ENCODE measurements around the gene CXCL5. TPM values are rescaled to one million over a fixed set of nuclear protein-coding genes. Genes with fewer than 3 reads are reported as not detected.

Gene CXCL5
- total and polyA plus RNA-seq, 4 donors: 1.6 to 52.8 (median 40.2) TPM

DNA sequence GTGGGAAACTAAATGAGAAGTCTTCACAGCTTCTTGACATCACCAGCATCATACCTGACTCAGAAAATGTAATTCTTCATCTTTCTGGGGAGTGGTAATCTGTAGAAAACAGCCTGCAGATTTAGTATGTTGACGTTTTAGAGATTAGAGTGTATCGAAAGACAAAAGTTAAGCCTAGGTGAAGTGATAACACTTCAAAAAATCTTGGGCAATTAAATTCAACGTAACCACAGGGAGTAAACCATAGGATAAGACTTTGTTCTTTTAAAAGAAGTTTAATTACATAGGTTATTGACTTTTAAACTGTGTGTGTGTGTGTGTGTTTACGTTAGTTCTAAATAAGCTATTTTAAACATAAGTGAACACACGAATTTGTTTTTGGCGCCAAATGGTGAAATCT lies 1.8 kb upstream of the CXCL5 start:
- TF ChIP-seq, protein P1, sequence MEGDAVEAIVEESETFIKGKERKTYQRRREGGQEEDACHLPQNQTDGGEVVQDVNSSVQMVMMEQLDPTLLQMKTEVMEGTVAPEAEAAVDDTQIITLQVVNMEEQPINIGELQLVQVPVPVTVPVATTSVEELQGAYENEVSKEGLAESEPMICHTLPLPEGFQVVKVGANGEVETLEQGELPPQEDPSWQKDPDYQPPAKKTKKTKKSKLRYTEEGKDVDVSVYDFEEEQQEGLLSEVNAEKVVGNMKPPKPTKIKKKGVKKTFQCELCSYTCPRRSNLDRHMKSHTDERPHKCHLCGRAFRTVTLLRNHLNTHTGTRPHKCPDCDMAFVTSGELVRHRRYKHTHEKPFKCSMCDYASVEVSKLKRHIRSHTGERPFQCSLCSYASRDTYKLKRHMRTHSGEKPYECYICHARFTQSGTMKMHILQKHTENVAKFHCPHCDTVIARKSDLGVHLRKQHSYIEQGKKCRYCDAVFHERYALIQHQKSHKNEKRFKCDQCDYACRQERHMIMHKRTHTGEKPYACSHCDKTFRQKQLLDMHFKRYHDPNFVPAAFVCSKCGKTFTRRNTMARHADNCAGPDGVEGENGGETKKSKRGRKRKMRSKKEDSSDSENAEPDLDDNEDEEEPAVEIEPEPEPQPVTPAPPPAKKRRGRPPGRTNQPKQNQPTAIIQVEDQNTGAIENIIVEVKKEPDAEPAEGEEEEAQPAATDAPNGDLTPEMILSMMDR (IDR thresholded peaks at IDR 0.05; ENCODE audit: control extremely low read depth, extremely low read depth): no peak
- H3K27ac ChIP-seq (ENCODE audit: low read depth in 1 of 2, low read length in 1 of 2): no peak overlapping the region
- peaks cover 0 to 17% (median 8%) of the 10 kb centered on the region in 3 donors for H3K27me3 ChIP-seq (ENCODE audit: control insufficient read depth in 3 of 3, insufficient read depth in 3 of 3, low read length in 2 of 3)
- H3K9ac ChIP-seq (ENCODE audit: insufficient read depth in 1 of 2, low read length in 2 of 2): no peak overlapping the region
- H3K4me1 ChIP-seq (ENCODE audit: control insufficient read depth in 5 of 5, insufficient read depth in 5 of 5, low read length in 5 of 5): peaks cover 0 to 7% (median 4%) of the 10 kb centered on the region in 5 donors
- no peaks in the 10 kb centered on the region for H3K9me3 ChIP-seq (ENCODE audit: control insufficient read depth in 4 of 4, insufficient read depth in 3 of 4, low read length in 3 of 4)
- H3K36me3 ChIP-seq (ENCODE audit: control insufficient read depth in 4 of 4, insufficient read depth in 4 of 4, low read length in 4 of 4): no peaks in the 10 kb centered on the region
- WGBS, 2 donors: 83 to 90% methylated on average over 6 of the region's 6 CpGs
- H3K4me3 ChIP-seq: no peak overlapping the region
- ATAC-seq (ENCODE audit: insufficient read depth, low FRiP score) (no peak), DNase-seq (no peak)

DNA sequence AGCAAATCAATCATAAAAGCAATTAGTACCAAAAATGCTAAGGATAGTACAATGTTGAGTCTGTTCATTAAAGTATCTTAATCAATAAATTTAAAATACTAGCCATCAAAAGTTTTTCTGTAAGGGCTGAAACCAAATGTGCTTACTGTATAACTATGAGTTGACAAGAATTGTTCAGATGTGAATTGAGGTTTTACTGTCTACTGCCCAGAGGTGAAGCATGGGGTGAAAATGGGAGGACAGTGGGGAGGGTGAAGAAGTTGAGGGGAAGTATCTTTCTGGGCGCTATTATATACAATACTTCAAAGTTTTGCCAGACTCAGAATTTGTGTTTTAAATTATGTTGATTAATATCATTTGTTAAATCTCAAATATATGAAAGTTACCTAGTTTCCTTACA lies 6.4 kb downstream of the CXCL5 start:
- Histone ChIP-seq H3K36me3 (ENCODE audit: control insufficient read depth in 4 of 4, insufficient read depth in 4 of 4, low read length in 4 of 4) (no peaks in the 10 kb centered on the region), H3K27me3 (ENCODE audit: control insufficient read depth in 3 of 3, insufficient read depth in 3 of 3, low read length in 2 of 3) (no peaks in the 10 kb centered on the region), H3K27ac (ENCODE audit: low read depth in 1 of 2, low read length in 1 of 2) (no peak overlapping the region), H3K9me3 (ENCODE audit: control insufficient read depth in 4 of 4, insufficient read depth in 3 of 4, low read length in 3 of 4) (no peaks in the 10 kb centered on the region), H3K4me1 (ENCODE audit: control insufficient read depth in 5 of 5, insufficient read depth in 5 of 5, low read length in 5 of 5) (no peaks in the 10 kb centered on the region), H3K4me3 (no peak overlapping the region), H3K9ac (ENCODE audit: insufficient read depth in 1 of 2, low read length in 2 of 2) (no peak overlapping the region)
- DNase-seq (no peak), ATAC-seq (ENCODE audit: insufficient read depth, low FRiP score) (no peak)
- TF ChIP-seq, protein P1 (IDR thresholded peaks at IDR 0.05; ENCODE audit: control extremely low read depth, extremely low read depth): no peak
- 0 to 39% methylated on average over 1 of the region's 1 CpG for WGBS, 2 donors

DNA sequence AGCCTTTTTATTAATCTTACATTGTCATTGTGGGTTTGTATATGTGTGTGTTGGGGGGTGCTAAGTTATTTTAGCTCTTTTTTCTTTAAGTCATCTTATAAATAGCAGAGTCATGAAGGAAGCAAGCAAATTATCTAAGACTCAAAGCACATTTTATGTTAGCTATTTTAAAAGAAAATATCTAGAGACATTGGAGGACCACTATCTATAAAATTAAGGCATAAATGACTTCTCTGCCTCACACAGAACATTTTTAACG lies 6.8 kb downstream of the CXCL5 start:
- Histone ChIP-seq H3K4me3 (no peak overlapping the region), H3K9me3 (ENCODE audit: control insufficient read depth in 4 of 4, insufficient read depth in 3 of 4, low read length in 3 of 4) (no peaks in the 10 kb centered on the region), H3K36me3 (ENCODE audit: control insufficient read depth in 4 of 4, insufficient read depth in 4 of 4, low read length in 4 of 4) (no peaks in the 10 kb centered on the region), H3K4me1 (ENCODE audit: control insufficient read depth in 5 of 5, insufficient read depth in 5 of 5, low read length in 5 of 5) (no peaks in the 10 kb centered on the region), H3K27ac (ENCODE audit: low read depth in 1 of 2, low read length in 1 of 2) (no peak overlapping the region), H3K27me3 (ENCODE audit: control insufficient read depth in 3 of 3, insufficient read depth in 3 of 3, low read length in 2 of 3) (no peaks in the 10 kb centered on the region), H3K9ac (ENCODE audit: insufficient read depth in 1 of 2, low read length in 2 of 2) (no peak overlapping the region)
- no peak for ATAC-seq (ENCODE audit: insufficient read depth, low FRiP score)
- TF ChIP-seq, protein P1 (IDR thresholded peaks at IDR 0.05; ENCODE audit: control extremely low read depth, extremely low read depth): no peak
- WGBS, 2 donors: 87 to 100% methylated on average over 1 of the region's 1 CpG
- no peak for DNase-seq

DNA sequence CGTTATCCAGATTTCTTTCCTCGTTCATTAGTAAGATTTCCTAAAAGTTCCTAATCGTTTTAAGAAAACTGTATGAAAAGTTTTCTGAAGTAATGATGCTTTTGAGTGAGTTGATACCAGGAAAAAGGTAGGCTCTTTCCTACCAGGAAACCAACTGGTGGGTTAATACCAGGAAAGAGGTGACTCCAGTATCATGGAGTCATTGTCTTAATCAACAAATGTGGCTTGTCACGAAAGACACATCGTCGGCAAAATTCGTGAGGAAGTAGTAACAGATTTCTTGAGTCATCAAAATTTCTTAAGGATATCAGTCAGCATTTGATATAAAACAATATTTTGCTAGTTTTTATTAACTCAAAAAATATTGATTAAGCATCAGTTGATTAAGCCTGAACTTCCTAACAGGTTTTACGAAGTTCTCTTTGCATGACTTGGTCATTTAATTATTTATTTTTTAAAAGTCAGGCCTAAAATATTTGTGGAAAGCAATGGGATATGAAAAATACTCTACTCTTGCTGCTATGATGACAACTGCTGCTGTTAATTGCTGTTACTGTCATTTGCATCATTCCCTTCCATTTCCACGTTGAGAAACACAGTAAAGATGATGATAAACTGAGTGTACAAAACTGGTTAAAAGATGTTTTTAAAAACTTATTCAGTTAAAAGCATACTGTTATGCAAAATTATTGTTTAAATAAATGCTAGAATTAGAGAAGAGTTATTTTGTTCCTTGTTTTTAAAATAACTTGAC lies 7.3 kb downstream of the CXCL5 start:
- WGBS, 2 donors: 84 to 89% methylated on average over 9 of the region's 9 CpGs
- TF ChIP-seq, protein P1 (IDR thresholded peaks at IDR 0.05; ENCODE audit: control extremely low read depth, extremely low read depth): no peak
- H3K27ac ChIP-seq (ENCODE audit: low read depth in 1 of 2, low read length in 1 of 2): no peak overlapping the region
- no peak for ATAC-seq (ENCODE audit: insufficient read depth, low FRiP score)
- H3K4me1 ChIP-seq (ENCODE audit: control insufficient read depth in 5 of 5, insufficient read depth in 5 of 5, low read length in 5 of 5): no peaks in the 10 kb centered on the region
- H3K36me3 ChIP-seq (ENCODE audit: control insufficient read depth in 4 of 4, insufficient read depth in 4 of 4, low read length in 4 of 4): no peaks in the 10 kb centered on the region
- no peaks in the 10 kb centered on the region for H3K9me3 ChIP-seq (ENCODE audit: control insufficient read depth in 4 of 4, insufficient read depth in 3 of 4, low read length in 3 of 4)
- no peaks in the 10 kb centered on the region for H3K27me3 ChIP-seq (ENCODE audit: control insufficient read depth in 3 of 3, insufficient read depth in 3 of 3, low read length in 2 of 3)
- H3K9ac ChIP-seq (ENCODE audit: insufficient read depth in 1 of 2, low read length in 2 of 2): no peak overlapping the region
- no peak for DNase-seq
- H3K4me3 ChIP-seq: no peak overlapping the region

Measured in lung (tissue), 12 donors.